HG03457 (cell line): ENCODE results near the gene CKAP5.

ENCODE experiments used
- ATAC-seq: cut with Tn5 transposase; IDR thresholded peaks from one replicate; pipeline ENCODE4 v1.9.1; 2021; ENCODE audit warnings: moderate number of reproducible peaks; ENCODE audit not compliant: unreplicated experiment

CKAP5 gene

DNA sequence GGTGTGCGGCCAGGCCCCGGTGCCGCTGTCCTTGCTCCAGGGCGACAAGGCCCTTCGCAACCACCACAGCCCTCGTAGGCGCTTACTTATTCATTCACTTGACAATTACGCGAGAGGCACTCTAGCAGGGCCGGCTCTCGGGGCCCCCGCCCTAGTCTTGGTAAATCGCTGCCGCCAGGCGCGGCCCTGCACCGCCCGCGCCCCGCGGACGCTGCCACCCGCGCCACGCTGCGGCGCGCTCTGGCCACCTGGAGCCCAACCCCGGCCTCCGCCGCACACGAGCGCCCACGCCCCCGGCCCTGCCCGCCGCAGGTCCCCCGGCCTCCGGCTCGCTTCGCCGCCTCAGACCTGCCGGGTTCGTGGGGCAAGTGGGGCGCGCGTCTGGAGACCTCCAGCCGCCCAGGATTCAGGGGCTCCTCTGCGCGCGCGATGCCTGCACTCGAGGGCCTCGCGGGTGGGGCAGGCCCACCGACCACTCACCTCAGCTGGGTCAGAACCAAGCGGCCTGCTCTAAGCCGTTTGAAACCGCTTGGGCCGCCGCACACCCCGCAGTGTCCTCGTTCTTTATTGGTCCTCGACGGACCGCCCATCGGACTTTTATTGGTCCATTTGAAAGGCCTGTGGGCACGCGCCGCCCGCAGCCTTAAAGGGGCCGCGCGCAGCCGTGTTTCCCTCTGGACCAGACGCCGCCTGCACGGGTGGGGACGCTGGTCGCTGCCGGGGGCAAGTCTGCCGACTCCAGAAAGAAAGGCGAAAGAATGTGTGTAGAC lies at the start of gene CKAP5:
Gene CKAP5 (minus strand): TSS at position 541 of the 770 bp plus-strand sequence. CDS start 25,049 bp downstream, outside the sequence.
- ATAC-seq, result peak; percentile 89

- no peak for ATAC-seq
These were observed 49.7 kb upstream of the CKAP5 start for GRCh38 chr11:46895821-46896220.

DNA sequence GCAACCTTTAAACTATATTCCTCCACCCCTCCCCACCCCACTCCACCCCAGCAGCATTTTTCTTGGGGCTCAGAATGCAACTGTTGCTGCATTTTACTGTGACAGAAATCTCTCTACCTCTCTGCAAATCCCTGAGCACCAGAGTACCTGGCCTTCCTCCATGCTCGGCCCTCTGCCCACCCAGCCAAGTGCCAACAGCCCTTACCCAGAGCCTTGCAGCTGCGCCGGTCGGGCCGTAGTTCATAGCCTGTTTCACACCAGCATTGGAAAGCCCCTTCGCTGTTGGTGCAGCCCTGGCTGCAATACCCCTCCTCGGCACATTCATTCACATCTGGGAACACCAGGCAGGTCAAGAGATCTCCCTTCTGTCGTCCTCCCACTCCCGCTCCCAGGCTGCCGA lies 48.9 kb upstream of the CKAP5 start:
- ATAC-seq, result no peak

- no peak for ATAC-seq
These were observed 48.4 kb upstream of the CKAP5 start for GRCh38 chr11:46894506-46894905.

- ATAC-seq, result no peak
These were observed 46.8 kb upstream of the CKAP5 start for GRCh38 chr11:46892838-46893237.

DNA sequence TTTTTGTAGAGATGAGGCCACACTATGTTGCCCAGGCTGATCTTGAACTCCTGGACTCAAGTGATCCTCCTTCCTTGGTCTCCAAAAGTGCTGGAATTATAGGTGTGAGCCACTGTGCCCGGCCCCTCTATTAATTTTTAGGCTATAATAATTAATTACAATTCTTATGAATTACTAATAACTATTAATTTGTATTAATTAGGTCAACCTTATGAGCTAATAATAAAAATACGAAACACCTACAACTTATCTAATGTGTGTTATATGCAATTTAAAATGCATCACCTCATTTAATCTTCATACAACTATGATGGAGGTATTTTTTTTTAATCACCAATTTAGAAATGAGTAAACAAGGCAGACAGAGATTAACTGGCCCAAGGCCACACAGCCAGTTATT lies 46.0 kb upstream of the CKAP5 start:
- ATAC-seq, result no peak

DNA sequence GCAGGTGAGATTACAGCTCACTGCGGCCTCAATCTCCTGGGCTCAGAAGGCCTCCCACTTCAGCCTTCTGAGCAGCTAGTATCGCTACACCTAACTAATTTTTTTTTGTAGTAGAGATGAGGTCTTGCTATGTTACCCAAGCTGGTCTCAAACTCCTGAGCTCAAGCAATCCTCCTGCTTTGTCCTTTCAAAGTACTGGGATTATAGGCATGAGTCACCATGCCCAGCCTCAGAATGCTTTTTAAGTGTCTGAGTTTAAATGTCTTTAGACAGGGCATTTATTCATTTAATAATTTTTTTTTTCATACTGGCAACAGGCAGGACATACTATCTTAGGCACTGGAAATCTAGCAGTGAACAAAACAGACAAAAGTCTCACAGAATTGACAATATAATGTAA lies 44.6 kb upstream of the CKAP5 start:
- ATAC-seq, result no peak

DNA sequence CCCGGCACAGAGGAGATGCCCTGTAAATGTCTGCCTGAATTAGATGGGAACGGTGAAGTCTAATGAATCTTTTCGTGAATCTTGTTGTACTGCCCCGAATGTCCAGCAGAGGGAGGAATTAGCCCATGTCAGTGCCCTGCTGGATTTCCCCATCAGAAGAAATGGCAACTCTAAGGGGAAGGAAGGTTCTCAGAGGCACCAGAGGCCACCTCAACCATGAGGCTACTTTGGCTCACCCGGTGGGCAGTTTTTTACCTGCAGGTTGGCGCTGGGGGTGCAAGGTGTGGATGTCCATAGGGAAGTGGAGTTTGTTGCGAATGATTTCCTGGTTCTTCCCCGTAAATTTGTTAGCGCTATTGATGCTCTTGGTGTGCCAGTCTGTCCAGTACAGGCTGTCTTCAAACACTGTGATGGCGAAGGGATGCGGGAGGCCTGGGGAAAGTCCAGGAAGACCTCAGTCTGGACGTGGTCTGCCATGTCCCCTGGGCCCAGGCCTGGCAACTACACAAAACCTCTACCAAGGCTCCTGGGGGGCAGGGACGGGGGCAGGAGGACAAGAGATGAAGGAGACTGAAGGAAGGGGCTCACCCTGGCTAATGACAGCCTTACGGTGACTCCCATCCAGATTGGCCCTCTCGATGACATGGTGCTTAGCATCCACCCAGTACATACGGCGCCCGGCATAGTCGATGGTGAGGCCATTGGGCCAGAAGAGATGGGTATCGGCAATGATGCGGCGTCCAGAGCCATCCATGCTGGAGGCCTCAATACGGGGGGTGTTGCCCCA lies 43.8 kb upstream of the CKAP5 start:
- ATAC-seq, result no peak

- ATAC-seq, result no peak
These were observed 43.2 kb upstream of the CKAP5 start for GRCh38 chr11:46889251-46889650.

- no peak for ATAC-seq
These were observed 42.6 kb upstream of the CKAP5 start for GRCh38 chr11:46888636-46889035.

DNA sequence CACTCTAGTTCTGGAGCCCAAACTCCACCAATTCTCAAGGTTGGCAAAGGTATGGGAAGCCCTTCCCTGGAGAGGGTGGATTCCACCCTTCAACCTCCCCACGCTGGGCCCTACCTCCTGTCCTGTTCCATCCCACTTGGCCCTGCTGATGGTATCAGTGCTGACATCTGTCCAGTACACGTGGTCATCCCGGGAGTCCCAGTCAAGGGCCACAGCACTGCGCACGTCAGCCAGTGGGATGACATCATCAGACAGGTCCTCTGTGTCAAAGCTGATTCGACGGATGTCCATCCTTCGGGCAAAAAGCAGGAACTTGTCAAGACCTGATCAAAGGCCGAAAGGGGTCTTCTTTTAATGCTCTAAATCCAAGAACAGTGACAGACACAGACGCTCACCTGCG lies 40.1 kb upstream of the CKAP5 start:
- no peak for ATAC-seq

- ATAC-seq, result no peak
These were observed 33.0 kb upstream of the CKAP5 start for GRCh38 chr11:46879056-46879585.

DNA sequence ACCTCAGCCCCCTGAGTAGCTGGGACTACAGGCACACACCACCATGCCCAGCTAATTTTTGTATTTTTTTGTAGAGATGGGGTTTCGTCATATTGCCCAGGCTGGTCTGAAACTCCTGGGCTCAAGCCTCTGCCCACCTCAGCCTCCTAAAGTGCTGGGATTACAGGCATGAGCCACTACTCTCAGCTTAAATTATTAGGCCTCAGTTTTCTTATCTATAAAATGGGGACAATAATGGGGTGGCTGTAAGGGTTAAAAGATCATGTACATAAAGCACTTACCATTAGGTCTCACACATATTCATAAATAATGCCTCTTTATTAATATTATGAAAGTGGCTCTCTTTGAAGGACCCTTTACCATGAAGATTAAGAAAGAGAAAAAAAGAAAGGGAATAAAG lies 31.5 kb upstream of the CKAP5 start:
- ATAC-seq, result no peak

- ATAC-seq, result no peak
These were observed 30.4 kb upstream of the CKAP5 start for GRCh38 chr11:46876471-46876870.

DNA sequence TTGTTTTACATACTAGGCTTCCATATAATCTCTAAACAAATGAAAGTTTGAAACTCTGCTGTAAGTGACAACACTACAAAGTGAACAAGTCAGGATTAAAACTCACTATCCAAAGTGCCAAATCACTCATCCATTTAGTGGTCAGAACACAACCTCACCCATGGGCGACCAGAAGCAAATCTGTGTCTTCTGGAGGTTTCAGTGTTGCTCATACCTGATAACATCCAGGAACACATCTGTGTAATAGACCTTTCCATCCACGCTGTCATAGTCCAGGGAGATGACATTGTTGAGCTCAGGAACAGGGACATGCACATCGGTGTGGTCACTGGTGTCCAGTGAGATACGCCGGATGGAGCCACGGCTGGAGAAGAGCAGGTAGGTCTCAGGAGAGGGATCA lies 28.5 kb upstream of the CKAP5 start:
- no peak for ATAC-seq

DNA sequence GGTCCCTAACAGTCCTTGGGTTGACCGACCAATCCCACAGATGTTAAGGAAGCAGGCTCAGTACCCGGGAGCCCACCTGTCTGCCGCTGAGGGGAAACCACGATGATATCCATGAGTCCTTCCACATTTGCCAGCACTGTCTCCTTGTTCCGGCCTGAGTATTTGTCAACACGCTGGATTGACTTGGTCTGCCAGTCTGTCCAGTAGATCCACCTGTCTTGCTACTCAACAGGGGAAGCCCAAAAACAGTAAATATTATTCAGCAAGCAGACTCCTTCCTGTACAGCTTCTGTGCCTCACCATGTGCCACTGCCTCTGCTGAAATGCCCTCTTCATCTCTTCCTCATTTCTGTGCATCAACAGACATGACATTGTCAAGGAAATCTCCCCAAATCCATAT lies 22.8 kb upstream of the CKAP5 start:
- no peak for ATAC-seq

DNA sequence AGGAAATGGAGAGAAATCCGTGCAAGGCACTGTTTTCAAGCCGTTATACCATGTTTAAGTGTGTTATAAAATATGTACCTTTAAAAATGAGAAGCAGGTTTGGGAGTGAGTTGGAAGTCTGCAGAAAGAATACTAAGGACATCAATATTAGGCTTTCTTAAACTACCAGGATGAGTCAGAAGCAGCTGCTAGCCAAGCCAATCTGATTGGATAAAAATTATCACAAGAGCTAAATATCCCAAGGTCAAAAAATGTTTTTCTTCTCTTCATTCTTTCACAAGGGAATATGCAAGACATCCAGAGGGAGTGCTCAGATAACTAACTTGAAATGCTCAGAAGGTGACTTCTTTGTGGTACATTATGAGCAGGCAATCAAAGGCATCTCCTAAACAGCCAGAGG lies 19.3 kb upstream of the CKAP5 start:
- ATAC-seq, result no peak

DNA sequence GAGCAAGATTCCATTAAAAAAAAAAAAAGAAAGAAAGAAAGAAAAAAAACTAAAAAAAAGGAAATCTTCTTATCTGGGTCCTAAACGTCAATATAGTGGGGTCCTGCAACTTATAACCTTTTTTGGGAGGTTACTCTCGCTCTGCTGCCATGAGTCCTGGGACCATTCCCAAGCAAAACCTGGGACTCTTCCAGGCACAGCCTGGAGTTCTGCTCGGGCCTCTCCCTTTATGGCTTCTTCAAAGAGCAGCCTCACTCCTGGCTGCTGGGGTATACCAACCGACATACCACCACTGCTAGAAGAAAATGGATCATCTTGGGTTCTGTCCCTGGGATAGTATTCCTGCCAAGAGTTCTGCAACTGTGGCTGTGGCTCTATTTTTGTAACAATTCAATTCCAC lies 14.1 kb upstream of the CKAP5 start:
- ATAC-seq, result no peak

DNA sequence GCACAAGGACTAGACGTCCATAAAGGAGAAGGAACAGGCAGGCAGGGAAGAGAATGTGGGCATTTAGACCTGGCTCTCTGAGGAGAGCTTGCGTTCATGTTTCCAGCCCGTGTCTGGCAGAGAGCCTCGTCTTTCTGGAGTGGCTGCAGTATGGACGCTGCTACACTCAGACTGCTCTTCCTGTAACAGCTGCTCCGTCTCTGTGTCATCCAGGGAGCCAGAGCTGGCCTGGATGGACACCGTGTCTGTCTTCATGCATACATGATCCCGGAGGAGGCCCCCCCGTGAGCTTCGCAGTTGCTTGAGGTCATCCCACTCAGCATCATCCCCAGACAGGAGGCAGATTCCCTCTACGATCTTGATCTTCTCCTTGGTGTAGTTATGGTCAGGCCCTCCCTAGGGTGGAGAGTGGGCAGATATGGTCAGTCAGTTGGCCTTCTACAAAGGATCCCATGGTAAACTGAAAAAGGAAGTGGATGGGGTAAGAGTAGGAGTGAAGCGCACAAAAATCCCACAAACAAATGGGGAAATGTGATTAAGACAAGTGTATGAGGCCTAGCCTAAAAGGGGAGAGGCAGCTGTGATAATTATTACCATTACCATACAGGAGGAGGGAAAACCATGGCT lies 13.0 kb upstream of the CKAP5 start:
- ATAC-seq, result no peak

- ATAC-seq, result no peak
These were observed 11.6 kb upstream of the CKAP5 start for GRCh38 chr11:46857666-46858065.

- no peak for ATAC-seq
These were observed 10.7 kb upstream of the CKAP5 start for GRCh38 chr11:46856605-46857343.
